ENCODE data around the gene CYP27C1. TPM values are rescaled to one million over a fixed set of nuclear protein-coding genes. Genes with fewer than 3 reads are reported as not detected.

CYP27C1 gene
- polyA plus RNA-seq, 1 donor (not counting 4 experiments of a cell fraction or from before 2014, with no cell fraction given) = 6.1 TPM

- Histone ChIP-seq H3K9me1 (ENCODE audit: control insufficient read depth, extremely low read depth, insufficient read depth, low read length) (no peaks in the 10 kb centered on the region), H3K79me2 (ENCODE audit: control insufficient read depth, insufficient read depth, low read length) (peaks cover 5% of the 10 kb centered on the region), H3K27me3 (ENCODE audit: control insufficient read depth, extremely low read depth, insufficient read depth, low read length) (no peaks in the 10 kb centered on the region), H2AFZ (ENCODE audit: control insufficient read depth, low read length) (peak overlapping the region; percentile 85), H3K36me3 (ENCODE audit: control insufficient read depth in 2 of 2, extremely low read depth in 1 of 2, insufficient read depth in 2 of 2, low read length in 2 of 2) (no peaks in the 10 kb centered on the region), H3K27ac (ENCODE audit: control insufficient read depth, insufficient read depth, low read length) (peak overlapping the region; percentile 93), H3K4me2 (ENCODE audit: control insufficient read depth, extremely low read depth, insufficient read depth, low read depth, low read length) (peak overlapping the region; percentile 80), H3K4me1 (ENCODE audit: control insufficient read depth, extremely low read depth, insufficient read depth, low read length) (peaks cover 28% of the 10 kb centered on the region), H3K9ac (ENCODE audit: control insufficient read depth, extremely low read depth, insufficient read depth, low read length) (peak overlapping the region; percentile 93), H4K20me1 (ENCODE audit: control insufficient read depth, extremely low read depth, insufficient read depth, low read length) (no peaks in the 10 kb centered on the region), H3K9me3 (ENCODE audit: control insufficient read depth, low read depth, low read length) (no peaks in the 10 kb centered on the region), H3K4me3 (ENCODE audit: control insufficient read depth in 2 of 3, extremely low read depth in 1 of 3, insufficient read depth in 2 of 3, low read depth in 1 of 3, low read length in 3 of 3) (peak overlapping the region; percentile 70 to 89 (median 89))
- no peak for FAIRE-seq
- dilution Hi-C loops (cut with MboI; ENCODE audit: extremely low pct_ligation_motif_present, low sequenced_read_pairs) = no loop called here
- DNase-seq (ENCODE audit: low read depth, low spot score) = no peak
- TF ChIP-seq EZH2 (IDR thresholded peaks at IDR 0.05; ENCODE audit: low read length) (no peak), CTCF (optimal IDR thresholded peaks at IDR 0.05 in 1 of 3, IDR thresholded peaks at IDR 0.05 in 1 of 3, conservative IDR thresholded peaks at IDR 0.05 in 1 of 3; ENCODE audit: extremely low read depth in 1 of 3, insufficient read depth in 2 of 3, low read length in 3 of 3) (no peak)
These were observed 849 bp upstream of the CYP27C1 start for GRCh38 chr2:127220768-127221527.

GRCh38 chr2:127219171-127220070 lies 678 bp downstream of the CYP27C1 start:
- Histone ChIP-seq H3K79me2 (ENCODE audit: control insufficient read depth, insufficient read depth, low read length) (peaks cover 10% of the 10 kb centered on the region), H3K27me3 (ENCODE audit: control insufficient read depth, extremely low read depth, insufficient read depth, low read length) (no peaks in the 10 kb centered on the region), H3K36me3 (ENCODE audit: control insufficient read depth in 2 of 2, extremely low read depth in 1 of 2, insufficient read depth in 2 of 2, low read length in 2 of 2) (no peaks in the 10 kb centered on the region), H4K20me1 (ENCODE audit: control insufficient read depth, extremely low read depth, insufficient read depth, low read length) (no peaks in the 10 kb centered on the region), H3K9me1 (ENCODE audit: control insufficient read depth, extremely low read depth, insufficient read depth, low read length) (no peaks in the 10 kb centered on the region), H3K4me1 (ENCODE audit: control insufficient read depth, extremely low read depth, insufficient read depth, low read length) (peaks cover 32% of the 10 kb centered on the region), H3K9ac (ENCODE audit: control insufficient read depth, extremely low read depth, insufficient read depth, low read length) (peak overlapping the region; percentile 93), H3K4me2 (ENCODE audit: control insufficient read depth, extremely low read depth, insufficient read depth, low read depth, low read length) (peak overlapping the region; percentile 77), H3K4me3 (ENCODE audit: control insufficient read depth in 2 of 3, extremely low read depth in 1 of 3, insufficient read depth in 2 of 3, low read depth in 1 of 3, low read length in 3 of 3) (peak overlapping the region; percentile 77 to 89 (median 89)), H3K27ac (ENCODE audit: control insufficient read depth, insufficient read depth, low read length) (peak overlapping the region; percentile 93), H2AFZ (ENCODE audit: control insufficient read depth, low read length) (peak overlapping the region; percentile 70), H3K9me3 (ENCODE audit: control insufficient read depth, low read depth, low read length) (no peaks in the 10 kb centered on the region)
- FAIRE-seq = no peak
- no peak for DNase-seq (ENCODE audit: low read depth, low spot score)
- TF ChIP-seq EZH2 (IDR thresholded peaks at IDR 0.05; ENCODE audit: low read length) (no peak), CTCF (optimal IDR thresholded peaks at IDR 0.05 in 1 of 3, IDR thresholded peaks at IDR 0.05 in 1 of 3, conservative IDR thresholded peaks at IDR 0.05 in 1 of 3; ENCODE audit: extremely low read depth in 1 of 3, insufficient read depth in 2 of 3, low read length in 3 of 3) (no peak)
- dilution Hi-C loops (cut with MboI; ENCODE audit: extremely low pct_ligation_motif_present, low sequenced_read_pairs) = no loop called here
